ENCODE results near the gene PAK1. TPM values are rescaled to one million over a fixed set of nuclear protein-coding genes. Genes with fewer than 3 reads are reported as not detected.

The PAK1 gene
- total and polyA plus RNA-seq, 2 of the 4 experiments (the other 2 are of a cell fraction), result 34.3 to 60.6 TPM

DNA sequence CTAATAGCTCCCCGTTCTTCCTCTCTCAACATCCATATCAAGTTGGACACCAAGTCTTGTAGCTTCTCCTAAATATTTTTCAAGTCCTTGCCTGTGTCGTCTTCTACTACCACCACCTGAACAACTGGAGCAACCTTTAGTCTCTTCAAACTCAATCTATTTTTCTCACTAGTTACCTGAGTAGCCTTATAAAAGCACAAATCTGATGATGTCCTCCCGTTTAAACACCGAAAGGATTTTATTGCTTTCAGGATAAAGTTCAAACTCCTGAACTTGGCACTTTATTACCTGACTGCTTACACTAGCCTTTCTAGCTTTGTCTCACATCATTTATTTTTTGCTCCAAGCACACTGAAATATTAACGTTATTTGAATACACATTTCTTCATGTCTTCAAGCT lies 1.3 kb upstream of the PAK1 start:
- Histone ChIP-seq H4K20me1 (ENCODE audit: insufficient read depth, low read length) (no peaks in the 10 kb centered on the region), H3K4me3 (ENCODE audit: insufficient read depth, low read depth, low read length) (no peak overlapping the region), H2BK120ac (ENCODE audit: low read depth, low read length) (no peak overlapping the region), H3K27ac (ENCODE audit: insufficient read depth, low read length) (no peak overlapping the region), H3K4me1 (ENCODE audit: control insufficient read depth, insufficient read depth, low read length) (no peaks in the 10 kb centered on the region), H3K9me1 (ENCODE audit: insufficient read depth, low read length) (no peaks in the 10 kb centered on the region), H2AK9ac (replicated peaks; ENCODE audit: low read depth, low read length, poor library complexity) (no peak overlapping the region), H3K18ac (ENCODE audit: low read depth, low read length) (no peak overlapping the region), H3K36me3 (ENCODE audit: control insufficient read depth, insufficient read depth, low read length) (no peaks in the 10 kb centered on the region), H3K4ac (ENCODE audit: low read depth, low read length) (no peak overlapping the region), H3K14ac (replicated peaks; ENCODE audit: low read depth, low read length) (no peak overlapping the region), H3K56ac (ENCODE audit: extremely low read depth, insufficient read depth, low read length) (no peak overlapping the region), H2BK5ac (ENCODE audit: low read depth, low read length, poor library complexity, severe bottlenecking) (no peak overlapping the region), H3K9ac (ENCODE audit: low read depth, low read length) (no peak overlapping the region), H2AK5ac (ENCODE audit: low read depth, low read length) (no peak overlapping the region), H4K5ac (ENCODE audit: low read depth, low read length) (no peak overlapping the region), H4K8ac (ENCODE audit: low read depth in 2 of 2, low read length in 2 of 2) (no peak overlapping the region), H2BK15ac (ENCODE audit: low read depth, low read length) (no peak overlapping the region), H3K9me3 (ENCODE audit: control insufficient read depth, insufficient read depth, low read length) (no peaks in the 10 kb centered on the region), H2BK20ac (ENCODE audit: low read depth, low read length) (no peak overlapping the region), H3K27me3 (ENCODE audit: control insufficient read depth, insufficient read depth, low read length) (peaks cover 43% of the 10 kb centered on the region), H3K23ac (ENCODE audit: low read depth, low read length) (no peak overlapping the region), H3K79me1 (ENCODE audit: low read depth in 1 of 2, low read length in 2 of 2) (no peaks in the 10 kb centered on the region), H4K91ac (ENCODE audit: insufficient read depth, low read depth, low read length) (no peak overlapping the region), H3K4me2 (ENCODE audit: low read depth, low read length) (no peak overlapping the region), H2AFZ (replicated peaks; ENCODE audit: low read length, poor library complexity) (no peak overlapping the region)
- dilution Hi-C loops (cut with HindIII; ENCODE audit: low sequenced_read_pairs, unreplicated experiment), result no loop called here
- ATAC-seq (ENCODE audit: low read depth) (no peak), DNase-seq (no peak)
- intact Hi-C loops (cut with micrococcal nuclease), result no loop called here
- no TSS peak for BruUV-seq (replicated peaks)
- in situ Hi-C loops (cut with MboI; ENCODE audit: low sequenced_read_pairs), result no loop called here
- TF ChIP-seq FOS (IDR thresholded peaks at IDR 0.05; ENCODE audit: low read depth, low read length), result no peak
- CTCF ChIA-PET, result interaction anchor here (0.5 kb wide), 1 partner anchor 74 kb away, joined by 4 read pairs; no protein-coding TSS in a partner anchor
- 91% methylated on average over 4 of the region's 5 CpGs; no CpG with 5 or more reads in 1 of the 2 experiments for WGBS, 2 experiments (ENCODE audit: extremely low coverage in 2 of 2, insufficient read length in 1 of 2)
- POLR2A ChIA-PET (ENCODE audit: unreplicated experiment), result no interaction called here

Measured in IMR-90 (cell line).